RWPE1 (cell line): ENCODE results near the gene CAGE1.
"Not testable (repeated sequence)": the region's sequence is repeated elsewhere in the genome, so short reads cannot be mapped to it uniquely, and the experiment has no call there.

ENCODE experiments used
- CTCF ChIA-PET: fragments of 350-600 bp; sonication (Branson Sonifier 250); formaldehyde crosslinking; extraction: SDS; loops from one replicate; lab custom pipeline; 2021; lab: Yijun Ruan, JAX
- POLR2A ChIA-PET: fragments of 400-600 bp; formaldehyde crosslinking; extraction: SDS; loops from one replicate; lab custom pipeline; 2020; ENCODE audit warnings: antibody characterized with exemption; ENCODE audit not compliant: low non-redundant PET; lab: Yijun Ruan, JAX
- DNase-seq: peaks from one replicate; pipeline ENCODE4 v3.0.0; 2012; ENCODE audit warnings: low spot score
- H3K27ac ChIP-seq: fragments of 450-650 bp; 2 replicates; pipeline ENCODE4 v1.5.1; 2017
- CTCF ChIP-seq: fragments of 450-650 bp; conservative IDR thresholded peaks from 2 replicates; pipeline ENCODE4 v1.5.1; 2017; ENCODE audit warnings: low read depth, mild to moderate bottlenecking

Gene CAGE1

GRCh38 chr6:7343546-7344475, 45.7 kb downstream of the CAGE1 start:
- ChIA-PET CTCF (no interaction called here), POLR2A (no interaction called here)
- H3K27ac ChIP-seq = no peak overlapping the region
- DNase-seq = no peak
- no peak for TF ChIP-seq CTCF

- no peak for TF ChIP-seq CTCF
- CTCF ChIA-PET = no interaction called here
- POLR2A ChIA-PET = no interaction called here
- no peak for DNase-seq
- H3K27ac ChIP-seq = no peak overlapping the region
Measured at GRCh38 chr6:7341989-7342742, 47.4 kb downstream of the CAGE1 start.

GRCh38 chr6:7341271-7341670, 48.3 kb downstream of the CAGE1 start:
- ChIA-PET POLR2A (no interaction called here), CTCF (interaction anchor here (0.6 kb wide), 1 partner anchor 1330 kb away, joined by 3 read pairs; no protein-coding TSS in a partner anchor)
- H3K27ac ChIP-seq = no peak overlapping the region
- DNase-seq = no peak
- no peak for TF ChIP-seq CTCF

- CTCF ChIA-PET = interaction anchor here (0.6 kb wide), 1 partner anchor 15 kb away, joined by 3 read pairs; no protein-coding TSS in a partner anchor
- POLR2A ChIA-PET = not testable (repeated sequence)
Measured at GRCh38 chr6:7339007-7339732, 50.4 kb downstream of the CAGE1 start.

GRCh38 chr6:7338031-7338430, 51.5 kb downstream of the CAGE1 start:
- POLR2A ChIA-PET = no interaction called here
- no peak for TF ChIP-seq CTCF
- no peak for DNase-seq
- CTCF ChIA-PET = no interaction called here
- H3K27ac ChIP-seq = no peak overlapping the region

More at GRCh38 chr6:7339007-7339732, 50.4 kb downstream of the CAGE1 start:
- DNase-seq, H3K27ac ChIP-seq: not testable (repeated sequence)

- no peak for TF ChIP-seq CTCF
- DNase-seq = no peak
- CTCF ChIA-PET = interaction anchor here (0.6 to 1.0 kb wide), 3 partner anchors 17 to 336 kb away, joined by 3 read pairs; no protein-coding TSS in a partner anchor
- no peak overlapping the region for H3K27ac ChIP-seq
- POLR2A ChIA-PET = no interaction called here
Measured at GRCh38 chr6:7335519-7335918, 54.0 kb downstream of the CAGE1 start.
